Measurements from ENCODE around the gene ZNRF3.

GRCh38 chr22:28925916-28926315 lies 42.5 kb downstream of the ZNRF3 start:
- TF ChIP-seq, protein P1, sequence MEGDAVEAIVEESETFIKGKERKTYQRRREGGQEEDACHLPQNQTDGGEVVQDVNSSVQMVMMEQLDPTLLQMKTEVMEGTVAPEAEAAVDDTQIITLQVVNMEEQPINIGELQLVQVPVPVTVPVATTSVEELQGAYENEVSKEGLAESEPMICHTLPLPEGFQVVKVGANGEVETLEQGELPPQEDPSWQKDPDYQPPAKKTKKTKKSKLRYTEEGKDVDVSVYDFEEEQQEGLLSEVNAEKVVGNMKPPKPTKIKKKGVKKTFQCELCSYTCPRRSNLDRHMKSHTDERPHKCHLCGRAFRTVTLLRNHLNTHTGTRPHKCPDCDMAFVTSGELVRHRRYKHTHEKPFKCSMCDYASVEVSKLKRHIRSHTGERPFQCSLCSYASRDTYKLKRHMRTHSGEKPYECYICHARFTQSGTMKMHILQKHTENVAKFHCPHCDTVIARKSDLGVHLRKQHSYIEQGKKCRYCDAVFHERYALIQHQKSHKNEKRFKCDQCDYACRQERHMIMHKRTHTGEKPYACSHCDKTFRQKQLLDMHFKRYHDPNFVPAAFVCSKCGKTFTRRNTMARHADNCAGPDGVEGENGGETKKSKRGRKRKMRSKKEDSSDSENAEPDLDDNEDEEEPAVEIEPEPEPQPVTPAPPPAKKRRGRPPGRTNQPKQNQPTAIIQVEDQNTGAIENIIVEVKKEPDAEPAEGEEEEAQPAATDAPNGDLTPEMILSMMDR (IDR thresholded peaks at IDR 0.05; ENCODE audit: borderline replicate concordance, extremely low read depth, low read length, poor library complexity, severe bottlenecking): no peak
- TF ChIP-seq EZH2 (IDR thresholded peaks at IDR 0.05; ENCODE audit: borderline replicate concordance, low read depth, low read length, severe bottlenecking): no peak
